ENCODE data around the gene RIBC2.
"Not testable (repeated sequence)": the region's sequence is repeated elsewhere in the genome, so short reads cannot be mapped to it uniquely, and the experiment has no call there.

RIBC2 gene

GRCh38 chr22:45450101-45450785 lies 36.8 kb downstream of the RIBC2 start:
- DNase-seq (ENCODE audit: low spot score), result no peak

- peak; percentile 75 for DNase-seq (ENCODE audit: low spot score)
Observed at GRCh38 chr22:45450921-45451651, 37.6 kb downstream of the RIBC2 start.

- DNase-seq (ENCODE audit: low spot score), result no peak
Observed at GRCh38 chr22:45451972-45452371, 38.5 kb downstream of the RIBC2 start.

- DNase-seq (ENCODE audit: low spot score), result no peak
Observed at GRCh38 chr22:45452565-45453379, 39.3 kb downstream of the RIBC2 start.

GRCh38 chr22:45453764-45454163 lies 40.3 kb downstream of the RIBC2 start:
- no peak for DNase-seq (ENCODE audit: low spot score)

GRCh38 chr22:45454275-45454674 lies 40.8 kb downstream of the RIBC2 start:
- DNase-seq (ENCODE audit: low spot score), result no peak

- no peak for DNase-seq (ENCODE audit: low spot score)
Observed at GRCh38 chr22:45455212-45455611, 41.7 kb downstream of the RIBC2 start.

GRCh38 chr22:45455621-45456020 lies 42.1 kb downstream of the RIBC2 start:
- no peak for DNase-seq (ENCODE audit: low spot score)

- DNase-seq (ENCODE audit: low spot score), result no peak
Observed at GRCh38 chr22:45456811-45457210, 43.3 kb downstream of the RIBC2 start.

- DNase-seq (ENCODE audit: low spot score), result no peak
Observed at GRCh38 chr22:45458532-45458931, 45.0 kb downstream of the RIBC2 start.

GRCh38 chr22:45459235-45459634 lies 45.7 kb downstream of the RIBC2 start:
- DNase-seq (ENCODE audit: low spot score), result no peak

- peak; percentile 87 for DNase-seq (ENCODE audit: low spot score)
Observed at GRCh38 chr22:45460288-45461109, 47.0 kb downstream of the RIBC2 start.

GRCh38 chr22:45462034-45462655 lies 48.7 kb downstream of the RIBC2 start:
- no peak for DNase-seq (ENCODE audit: low spot score)

- not testable (repeated sequence) for DNase-seq (ENCODE audit: low spot score)
Observed at GRCh38 chr22:45463691-45464090, 50.2 kb downstream of the RIBC2 start.

- no peak for DNase-seq (ENCODE audit: low spot score)
Observed at GRCh38 chr22:45465633-45466032, 52.1 kb downstream of the RIBC2 start.

GRCh38 chr22:45468872-45469271 lies 55.4 kb downstream of the RIBC2 start:
- no peak for DNase-seq (ENCODE audit: low spot score)

GRCh38 chr22:45469281-45470073 lies 56.0 kb downstream of the RIBC2 start:
- DNase-seq (ENCODE audit: low spot score), result no peak

- no peak for DNase-seq (ENCODE audit: low spot score)
Observed at GRCh38 chr22:45470871-45471270, 57.4 kb downstream of the RIBC2 start.

GRCh38 chr22:45472426-45472825 lies 58.9 kb downstream of the RIBC2 start:
- no peak for DNase-seq (ENCODE audit: low spot score)

- DNase-seq (ENCODE audit: low spot score), result no peak
Observed at GRCh38 chr22:45473626-45474237, 60.2 kb downstream of the RIBC2 start.

Measured in left forelimb (tissue), 1 donor.